IMR-90 (cell line): ENCODE measurements around the gene P3H1.

Experiments used
- CEBPB ChIP-seq: IDR thresholded peaks from 2 replicates; pipeline ENCODE4 v1.6.1; 2012; ENCODE audit warnings: low read depth, low read length, improper control_type of control experiment
- MAFK ChIP-seq: IDR thresholded peaks from 2 replicates; pipeline ENCODE4 v1.6.1; 2012; ENCODE audit warnings: low read depth, low read length, improper control_type of control experiment
- MXI1 ChIP-seq: IDR thresholded peaks from 2 replicates; pipeline ENCODE4 v1.6.1; 2012; ENCODE audit warnings: low read depth, mild to moderate bottlenecking, low read length, moderate library complexity, borderline replicate concordance
- NFE2L2 ChIP-seq: fragments of 150-350 bp; IDR thresholded peaks from 2 replicates; pipeline ENCODE4 v1.6.1; 2016; ENCODE audit warnings: low read depth, mild to moderate bottlenecking, low read length
- POLR2A ChIP-seq: IDR thresholded peaks from 2 replicates; pipeline ENCODE4 v1.6.1; 2012; ENCODE audit warnings: mild to moderate bottlenecking, low read depth, low read length
- RCOR1 ChIP-seq: IDR thresholded peaks from 2 replicates; pipeline ENCODE4 v1.6.1; 2012; ENCODE audit warnings: mild to moderate bottlenecking, low read length, improper control_type of control experiment; ENCODE audit not compliant: insufficient replicate concordance
- RFX5 ChIP-seq: IDR thresholded peaks from 2 replicates; pipeline ENCODE4 v1.8.0; 2012; ENCODE audit warnings: low read depth, mild to moderate bottlenecking, low read length, moderate library complexity
- USF2 ChIP-seq: fragments of 150-350 bp; IDR thresholded peaks from 2 replicates; pipeline ENCODE4 v1.6.1; 2017; ENCODE audit warnings: mild to moderate bottlenecking, antibody characterized with exemption, low read length, low read depth
- TF ChIP-seq, protein P1 (sequence below): conservative IDR thresholded peaks from 2 replicates; pipeline ENCODE4 v1.5.1; 2012; ENCODE audit warnings: mild to moderate bottlenecking, low read depth, low read length, improper control_type of control experiment

GRCh38 chr1:42739753-42740700, 26.8 kb downstream of the P3H1 start, which contains the start of gene CLDN19:
- no peak for TF ChIP-seq POLR2A
- TF ChIP-seq, protein P1, sequence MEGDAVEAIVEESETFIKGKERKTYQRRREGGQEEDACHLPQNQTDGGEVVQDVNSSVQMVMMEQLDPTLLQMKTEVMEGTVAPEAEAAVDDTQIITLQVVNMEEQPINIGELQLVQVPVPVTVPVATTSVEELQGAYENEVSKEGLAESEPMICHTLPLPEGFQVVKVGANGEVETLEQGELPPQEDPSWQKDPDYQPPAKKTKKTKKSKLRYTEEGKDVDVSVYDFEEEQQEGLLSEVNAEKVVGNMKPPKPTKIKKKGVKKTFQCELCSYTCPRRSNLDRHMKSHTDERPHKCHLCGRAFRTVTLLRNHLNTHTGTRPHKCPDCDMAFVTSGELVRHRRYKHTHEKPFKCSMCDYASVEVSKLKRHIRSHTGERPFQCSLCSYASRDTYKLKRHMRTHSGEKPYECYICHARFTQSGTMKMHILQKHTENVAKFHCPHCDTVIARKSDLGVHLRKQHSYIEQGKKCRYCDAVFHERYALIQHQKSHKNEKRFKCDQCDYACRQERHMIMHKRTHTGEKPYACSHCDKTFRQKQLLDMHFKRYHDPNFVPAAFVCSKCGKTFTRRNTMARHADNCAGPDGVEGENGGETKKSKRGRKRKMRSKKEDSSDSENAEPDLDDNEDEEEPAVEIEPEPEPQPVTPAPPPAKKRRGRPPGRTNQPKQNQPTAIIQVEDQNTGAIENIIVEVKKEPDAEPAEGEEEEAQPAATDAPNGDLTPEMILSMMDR = no peak
- TF ChIP-seq CEBPB = no peak
- no peak for TF ChIP-seq MXI1
- no peak for TF ChIP-seq MAFK
- TF ChIP-seq USF2 = no peak
- TF ChIP-seq NFE2L2 = no peak
- no peak for TF ChIP-seq RFX5
- TF ChIP-seq RCOR1 = no peak
